Stimulated activated CD8-positive, alpha-beta memory T cell treated with anti-CD3 and anti-CD28 coated beads, Interleukin-12 subunit alpha, Interleukin-12 subunit beta, amount 100 ng/mL, for 24 hours (primary cell): ENCODE data around the gene ACP1.

ENCODE experiments used
- DNase-seq: peaks from one replicate; pipeline ENCODE4 v3.0.0-alpha.2; 2020; ENCODE audit errors: extremely low read depth

ACP1 gene

DNA sequence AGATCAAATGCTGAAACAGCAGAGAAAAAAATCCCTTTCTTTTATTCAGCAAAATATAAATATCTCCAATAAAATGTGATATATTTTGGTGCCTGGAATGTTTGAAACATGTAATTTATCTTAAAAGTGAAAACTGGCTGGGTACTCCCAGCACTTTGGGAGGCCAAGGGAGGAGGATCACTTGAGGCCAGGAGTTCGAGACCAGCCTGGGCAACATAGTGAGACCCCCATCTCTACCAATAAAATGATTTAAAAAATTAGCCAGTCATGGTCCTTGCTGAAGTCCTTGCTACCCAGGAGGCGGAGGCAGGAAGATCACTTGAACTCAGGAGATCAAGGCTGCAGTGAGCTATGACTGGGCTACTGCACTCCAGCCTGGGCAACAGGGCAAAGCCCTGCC lies 9.6 kb upstream of the ACP1 start:
- DNase-seq = no peak

DNA sequence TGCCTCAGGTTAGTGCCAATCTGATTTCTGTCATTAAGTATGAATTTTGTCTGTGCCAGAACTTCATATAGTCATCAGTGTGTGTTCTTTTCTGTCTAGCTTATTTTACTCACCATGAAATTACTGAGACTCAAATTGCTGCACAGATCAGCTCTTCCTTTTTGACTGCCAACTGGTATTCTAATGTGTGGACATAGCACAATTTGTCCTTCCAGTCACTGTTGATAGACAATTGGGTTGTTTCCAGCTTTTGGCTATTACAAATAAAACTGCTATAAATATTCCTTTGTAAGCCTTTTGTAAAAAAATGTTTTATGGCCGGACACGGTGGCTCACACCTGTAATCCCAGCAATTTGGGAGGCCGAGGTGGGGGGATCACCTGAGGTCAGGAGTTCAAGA lies 8.7 kb upstream of the ACP1 start:
- DNase-seq = no peak

DNA sequence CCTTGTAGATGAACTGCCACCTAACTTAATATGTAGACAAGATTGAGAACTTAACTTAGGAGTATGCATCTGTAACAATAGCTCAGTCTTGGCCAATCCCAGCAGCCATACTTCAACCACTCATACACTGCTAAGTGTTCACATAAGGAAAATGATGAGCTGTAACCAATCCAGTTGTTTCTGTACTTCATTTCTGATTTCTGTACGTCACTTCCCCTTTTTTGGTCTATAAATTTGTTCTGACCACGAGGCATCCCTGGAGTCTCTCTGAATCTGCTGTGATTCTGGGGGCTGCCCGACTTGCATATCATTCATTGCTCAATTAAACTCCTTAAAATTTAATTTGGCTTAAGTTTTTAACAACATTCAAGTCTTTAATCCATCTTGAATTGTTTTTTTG lies 7.3 kb upstream of the ACP1 start:
- no peak for DNase-seq

DNA sequence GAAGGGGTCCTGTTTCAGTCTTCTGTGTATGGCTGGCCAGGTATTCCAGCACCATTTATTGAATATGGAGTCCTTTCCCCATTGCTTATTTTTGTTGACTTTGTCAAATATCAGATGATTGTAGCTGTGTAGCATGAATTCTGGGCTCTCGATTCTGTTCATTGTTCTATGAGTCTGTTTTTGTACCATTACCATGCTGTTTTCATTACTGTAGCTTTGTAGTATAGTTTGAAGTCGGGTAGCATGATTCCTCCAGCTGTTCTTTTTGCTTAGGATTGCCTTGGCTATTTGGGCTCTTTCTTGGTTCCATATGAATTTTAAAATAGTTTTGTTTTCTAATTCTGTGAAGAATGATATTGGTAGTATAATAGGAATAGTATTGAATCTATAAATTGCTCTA lies 6.9 kb upstream of the ACP1 start:
- no peak for DNase-seq

DNA sequence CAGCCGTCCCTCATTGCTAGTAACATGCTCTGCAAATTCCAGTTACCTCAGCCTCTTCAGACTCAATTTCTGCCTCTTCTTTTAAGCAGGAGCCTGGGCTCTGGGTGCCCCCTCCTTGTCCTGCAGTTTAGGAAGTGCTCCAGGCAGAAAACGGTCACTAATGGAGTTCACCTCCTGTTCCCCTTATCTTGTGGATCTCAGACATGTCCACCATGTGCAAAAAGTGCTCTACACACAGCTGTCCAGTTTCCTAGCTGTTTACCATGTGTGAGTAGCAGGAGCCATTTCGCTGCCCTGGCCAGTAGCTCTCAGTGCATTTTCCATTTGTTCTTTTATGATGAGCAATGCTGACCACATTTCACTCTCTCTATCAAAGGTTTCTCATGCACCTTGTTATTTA lies 5.8 kb upstream of the ACP1 start:
- no peak for DNase-seq

DNA sequence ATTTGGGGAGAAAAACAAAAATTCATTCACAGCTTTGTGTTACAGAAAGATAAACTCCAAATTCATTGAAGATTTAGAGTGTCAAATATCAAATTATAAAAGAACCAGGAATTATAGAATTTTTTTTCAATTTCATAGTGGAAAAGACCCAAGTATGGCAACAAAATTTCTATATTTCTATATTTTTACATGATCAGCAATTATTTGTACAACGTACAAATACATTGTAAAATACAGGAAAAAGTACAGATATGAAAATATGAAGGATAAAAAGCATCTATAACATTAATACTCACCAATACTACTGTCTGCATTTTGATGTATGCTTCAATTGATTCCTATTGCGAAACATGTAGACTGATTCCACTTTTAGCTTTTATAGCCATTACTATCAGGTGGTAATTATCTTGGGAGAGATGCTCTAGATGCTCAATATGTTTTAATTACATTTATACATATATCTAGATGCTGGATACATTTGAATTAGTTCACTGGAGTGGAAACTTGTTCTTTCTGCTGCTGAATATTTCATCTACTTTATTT lies 4.9 kb upstream of the ACP1 start:
- no peak for DNase-seq

DNA sequence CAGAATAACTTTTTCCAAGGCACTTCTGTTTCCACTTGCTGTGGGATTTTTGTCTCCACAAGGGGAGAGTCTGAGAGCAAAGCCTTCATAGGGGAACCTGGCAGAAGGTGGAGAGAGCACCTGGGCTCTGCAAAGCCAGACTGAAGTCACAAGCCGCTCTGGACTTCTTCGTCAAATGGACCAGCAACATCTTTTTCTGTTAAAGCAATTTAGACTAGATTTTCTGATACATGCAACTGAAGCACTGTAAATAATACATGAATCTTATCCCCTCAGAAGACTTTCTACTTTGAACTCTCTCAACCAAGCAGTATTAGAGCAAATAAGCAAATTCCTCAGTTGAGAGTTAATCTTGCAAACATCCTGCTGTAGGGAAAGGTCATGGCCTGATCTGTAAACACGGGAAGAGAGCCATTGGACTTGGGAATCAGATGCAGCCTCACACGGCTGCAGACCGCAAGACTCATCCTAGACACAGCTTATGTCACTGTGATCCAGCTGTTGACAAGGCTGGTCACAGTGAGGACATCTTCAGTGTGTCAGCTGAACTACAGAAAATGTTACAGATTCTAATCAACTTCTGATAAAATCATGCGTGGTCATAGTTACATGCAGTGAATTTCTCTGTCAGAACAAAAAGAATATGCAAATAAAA lies 4.1 kb upstream of the ACP1 start:
- no peak for DNase-seq

DNA sequence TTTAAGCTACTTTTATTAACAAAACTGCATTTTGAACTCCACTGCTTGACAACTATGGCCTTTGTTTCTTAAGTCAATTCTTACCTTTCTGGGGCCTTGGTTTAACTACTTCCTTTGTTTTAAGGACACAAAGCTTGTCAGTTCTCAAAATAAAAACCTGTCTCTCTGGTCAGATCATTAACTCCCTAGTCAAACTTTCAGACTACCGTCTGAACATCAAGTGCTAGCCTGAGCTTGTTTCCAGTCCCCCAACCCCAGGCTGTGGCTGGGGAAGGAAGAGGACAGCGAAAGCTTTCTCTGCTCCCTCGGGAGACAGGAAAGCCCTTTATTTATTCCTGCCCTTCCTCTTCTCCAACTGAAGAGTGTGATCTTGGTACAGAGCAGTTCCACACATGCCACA lies 2.6 kb upstream of the ACP1 start:
- no peak for DNase-seq

DNA sequence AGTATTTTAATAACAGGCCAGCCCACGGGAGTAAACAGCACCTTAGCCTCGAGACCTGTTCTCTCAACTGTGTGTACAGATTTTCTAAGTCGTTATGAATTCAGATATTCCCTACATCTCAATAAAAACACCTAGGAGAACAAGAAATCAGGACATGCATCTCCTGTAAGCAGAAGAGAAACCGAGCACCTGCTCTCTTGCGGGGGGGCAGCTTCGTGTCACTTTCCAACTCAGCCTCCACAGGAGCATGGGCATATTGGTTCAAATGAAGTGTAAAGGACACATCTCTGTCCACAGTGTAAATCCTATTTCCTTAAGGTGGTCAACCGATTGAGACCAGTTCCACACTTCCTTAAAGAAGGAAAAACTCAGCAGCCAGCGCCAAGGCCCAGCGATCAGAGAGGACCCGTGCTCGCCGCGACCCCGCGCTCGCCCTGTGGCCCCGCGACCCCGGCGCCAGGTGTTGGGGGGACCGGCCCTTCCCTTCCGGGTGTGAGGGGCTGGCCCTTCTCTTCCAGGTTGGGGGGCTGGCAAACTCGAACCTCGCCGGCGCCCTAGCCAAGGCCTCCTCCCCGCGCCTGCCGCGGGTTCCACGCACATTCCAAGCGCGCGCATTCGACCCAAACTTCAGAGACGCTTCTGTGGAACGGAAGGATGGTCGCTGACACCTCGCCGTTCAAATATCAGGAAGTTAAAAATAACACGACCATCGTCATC lies 1.6 kb upstream of the ACP1 start:
- DNase-seq = no peak

DNA sequence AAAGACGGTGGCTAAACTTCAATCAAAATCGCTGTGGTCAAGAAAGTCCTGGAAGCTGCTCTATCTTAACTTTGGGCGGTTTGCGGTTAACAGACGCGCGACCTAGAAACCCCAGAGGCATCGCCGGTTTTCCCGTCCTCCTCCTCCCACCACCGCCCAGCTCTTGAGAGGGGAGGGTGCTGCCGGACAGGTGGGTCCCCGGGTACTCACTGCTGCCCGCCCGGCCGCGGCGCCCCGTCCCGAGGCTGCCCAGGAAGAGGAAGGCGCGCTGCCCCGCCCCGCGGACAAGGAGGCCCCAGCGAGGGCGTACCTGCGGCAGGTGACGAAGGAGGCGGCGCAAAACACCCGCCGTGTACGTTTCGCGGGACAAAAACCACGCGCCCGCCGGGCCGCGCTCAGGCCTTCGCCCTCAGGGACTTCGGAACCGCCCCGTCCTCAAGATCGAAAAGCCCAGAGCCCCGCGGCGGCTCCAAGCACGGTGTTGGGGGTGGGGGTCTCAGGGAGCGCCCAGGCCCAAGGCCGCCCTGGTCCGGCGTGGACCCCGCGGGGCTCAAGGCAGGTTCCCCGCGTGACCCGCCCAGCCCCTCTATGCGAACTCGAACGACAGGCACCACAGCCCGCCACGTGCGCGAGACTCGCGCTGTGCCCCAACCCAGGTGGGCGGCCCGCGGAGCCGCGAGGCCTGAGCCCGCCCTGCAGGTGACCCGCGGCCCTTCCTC lies 814 bp upstream of the ACP1 start, which contains the start of gene SH3YL1:
TSS of gene SH3YL1 (minus strand) at position 259 of the 719 bp plus-strand sequence. CDS start at position 211, 48 bp downstream.
- no peak for DNase-seq

DNA sequence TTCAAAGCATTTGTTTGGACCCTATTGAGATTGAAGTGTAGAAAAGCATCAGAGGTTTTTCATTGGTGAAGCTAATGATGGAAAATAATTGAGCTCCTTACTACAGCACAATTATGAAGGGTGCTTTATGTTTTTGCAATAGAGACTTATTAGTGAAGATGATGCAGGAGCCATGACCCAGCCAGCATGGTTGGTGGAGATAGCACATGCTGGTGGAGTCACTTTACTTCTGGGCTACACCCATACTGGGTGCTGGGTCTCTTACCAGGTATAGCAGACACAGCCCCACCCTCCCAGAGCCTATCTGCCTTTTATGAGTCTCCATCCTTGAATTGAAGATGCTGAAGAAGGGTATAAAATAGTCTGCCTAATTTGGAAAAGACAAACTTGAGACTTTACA lies 3.6 kb downstream of the ACP1 start:
- DNase-seq = no peak

DNA sequence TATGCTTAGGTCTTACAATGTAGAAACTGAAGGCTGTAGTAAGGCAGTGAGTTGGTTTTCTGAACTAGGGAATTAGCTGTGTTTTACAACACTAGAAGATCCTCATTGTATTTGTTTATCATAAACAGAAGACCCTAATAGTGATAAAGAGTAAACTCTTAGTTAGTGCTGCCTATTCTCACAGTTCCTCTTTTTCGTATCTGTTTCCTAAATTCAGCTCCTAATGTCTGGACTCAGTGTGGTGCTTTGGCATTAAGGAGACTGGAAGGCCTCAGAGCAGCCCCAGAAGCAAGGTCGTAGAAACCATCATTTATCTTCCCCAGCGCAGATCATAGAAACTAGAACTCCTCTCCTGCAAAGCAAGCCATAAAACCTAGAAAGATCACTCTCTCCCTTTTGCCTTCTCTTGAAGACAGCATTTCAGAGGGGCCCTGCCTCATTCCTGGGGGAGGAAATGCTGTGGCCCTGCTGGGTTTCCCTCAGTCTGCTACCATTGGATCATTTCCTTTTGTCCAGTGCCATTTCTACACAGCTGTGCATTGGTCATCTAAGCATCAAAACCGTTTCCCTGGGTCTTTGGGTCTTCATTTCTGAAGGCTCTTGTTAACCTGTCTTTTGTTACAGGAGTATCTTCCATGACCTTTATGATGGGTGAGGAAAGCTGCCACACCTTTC lies 4.7 kb downstream of the ACP1 start:
- DNase-seq = no peak

DNA sequence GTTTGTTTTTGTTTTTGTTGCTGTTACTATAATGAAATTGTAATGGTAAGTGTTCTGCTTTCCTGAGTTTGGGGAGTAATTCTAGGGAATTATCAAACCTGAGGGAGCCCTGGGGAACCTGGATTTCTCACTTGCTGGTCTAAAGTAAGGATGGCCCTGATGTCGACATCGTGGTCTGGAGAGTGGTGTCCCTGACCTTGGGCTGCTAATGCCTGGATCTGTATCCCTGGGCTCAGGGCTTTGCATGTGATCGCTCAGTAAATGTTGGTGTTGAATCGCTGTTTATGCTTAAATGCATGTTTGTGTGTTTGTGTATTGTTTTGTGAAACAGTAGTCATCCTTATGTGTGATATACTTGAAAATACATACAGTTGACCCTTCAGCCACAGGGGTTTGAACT lies 6.1 kb downstream of the ACP1 start:
- DNase-seq = no peak

DNA sequence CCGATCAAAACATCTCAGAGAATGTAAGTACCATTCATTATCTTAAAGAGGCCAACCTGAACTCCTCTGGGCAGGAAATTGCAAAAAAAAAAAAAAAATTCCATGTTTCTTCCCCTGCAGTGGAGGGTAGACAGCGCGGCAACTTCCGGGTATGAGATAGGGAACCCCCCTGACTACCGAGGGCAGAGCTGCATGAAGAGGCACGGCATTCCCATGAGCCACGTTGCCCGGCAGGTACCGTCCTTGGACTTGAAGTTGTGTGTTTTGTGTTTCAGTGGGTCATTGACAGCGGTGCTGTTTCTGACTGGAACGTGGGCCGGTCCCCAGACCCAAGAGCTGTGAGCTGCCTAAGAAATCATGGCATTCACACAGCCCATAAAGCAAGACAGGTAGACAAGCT lies 7.2 kb downstream of the ACP1 start:
- DNase-seq = no peak

DNA sequence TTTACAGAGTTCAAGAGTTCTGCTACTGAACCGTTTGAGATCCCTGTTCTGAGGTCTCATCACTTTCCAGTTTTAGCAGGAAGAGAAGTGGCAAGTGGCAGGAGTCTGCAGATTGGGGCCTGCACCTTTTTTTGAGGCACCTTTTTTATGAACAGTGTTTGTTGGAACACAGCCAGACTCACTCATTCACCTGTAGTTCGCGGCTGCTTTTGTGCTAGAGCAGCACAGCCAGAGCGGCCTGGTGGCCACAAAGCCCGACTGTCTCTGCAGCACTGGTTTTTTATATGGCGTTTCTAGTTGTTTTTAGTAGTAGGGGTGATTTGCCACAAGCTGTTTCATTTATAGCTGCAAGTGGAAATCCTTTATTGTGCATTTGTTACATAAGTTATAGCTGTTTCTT lies 8.6 kb downstream of the ACP1 start:
- no peak for DNase-seq

DNA sequence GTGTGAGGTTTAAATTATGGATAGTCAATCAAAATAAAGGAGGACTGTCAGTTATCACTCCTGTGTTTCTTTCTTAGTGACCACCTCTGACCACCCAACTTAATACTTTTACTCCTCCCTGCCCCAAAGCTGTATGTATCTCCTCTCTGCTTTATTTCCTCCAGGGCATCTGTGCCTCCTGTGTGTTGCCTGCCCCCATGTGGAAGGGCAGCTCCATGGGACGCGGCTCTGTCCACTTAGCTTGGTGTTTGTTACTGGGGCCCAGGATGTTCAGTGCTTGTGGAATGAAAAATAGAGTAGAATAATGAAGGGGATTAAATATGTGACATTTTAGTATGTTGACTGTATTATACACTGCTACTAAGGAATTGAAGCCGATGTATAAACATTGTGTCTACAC lies 9.8 kb downstream of the ACP1 start:
- no peak for DNase-seq

DNA sequence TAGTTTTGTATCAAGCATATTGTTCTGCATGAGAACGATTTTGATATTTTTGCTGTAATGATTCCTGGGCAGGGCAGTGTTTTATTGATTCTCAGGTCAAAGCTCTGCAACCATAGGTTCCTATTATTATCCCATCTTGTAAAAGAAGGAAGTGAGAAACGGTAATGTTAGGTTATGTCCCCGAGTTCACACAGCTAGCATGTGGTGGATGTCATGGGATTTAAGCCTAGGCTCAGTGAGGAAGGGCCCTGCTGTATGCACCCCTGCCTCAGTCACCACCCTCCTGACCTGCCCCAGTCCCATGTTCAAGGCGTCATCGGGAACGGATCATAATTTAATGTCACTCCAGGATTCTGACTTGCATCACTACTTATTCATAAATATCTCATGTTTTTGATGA lies 10.7 kb downstream of the ACP1 start:
- no peak for DNase-seq

DNA sequence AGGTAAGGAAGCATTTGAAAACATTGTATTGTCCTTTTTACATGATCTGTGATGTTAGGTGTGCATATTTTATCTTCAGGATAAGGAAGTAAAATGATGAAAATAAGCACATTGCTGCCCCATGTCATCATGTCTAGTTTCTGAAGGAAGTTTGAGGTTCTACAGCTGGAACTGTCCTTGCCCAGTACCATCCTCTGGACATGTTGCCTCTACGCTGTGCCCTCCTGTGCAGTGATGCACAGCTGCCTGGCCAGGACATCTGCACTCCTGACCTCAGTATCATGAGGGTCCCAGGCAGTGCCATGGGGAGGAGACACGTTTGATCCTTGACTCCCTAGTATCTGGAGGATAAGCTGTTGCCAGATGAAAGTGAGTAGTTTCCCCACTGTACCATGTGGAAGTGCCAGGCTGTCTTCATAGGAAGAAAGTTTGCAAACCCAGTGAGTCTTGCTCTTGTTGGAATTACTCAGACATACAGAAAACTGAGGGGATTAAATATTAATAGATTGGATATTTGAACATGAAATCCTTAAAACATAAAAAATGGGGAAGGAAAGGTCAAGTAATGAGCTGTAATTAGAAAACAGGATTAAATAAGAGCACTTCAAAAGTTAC lies 13.7 kb downstream of the ACP1 start:
- DNase-seq = no peak

DNA sequence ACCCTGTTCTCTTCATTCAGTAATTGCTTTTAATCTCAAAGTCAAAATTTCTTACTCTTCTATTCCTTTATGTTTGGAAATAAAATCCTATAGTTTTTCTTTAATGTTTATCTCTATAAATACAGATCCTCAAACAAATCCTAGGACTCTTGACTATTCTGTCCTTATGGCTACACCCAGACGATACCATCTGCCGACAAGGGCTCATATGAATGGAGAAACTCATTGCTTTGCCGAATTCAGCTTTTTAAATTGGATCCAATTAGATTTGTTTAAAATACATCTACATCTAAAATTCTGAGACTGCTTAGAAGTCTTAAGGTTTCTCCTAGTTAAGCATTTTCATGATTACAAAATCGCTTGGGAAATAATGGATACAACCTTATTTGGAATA lies 14.2 kb downstream of the ACP1 start:
- DNase-seq = no peak

DNA sequence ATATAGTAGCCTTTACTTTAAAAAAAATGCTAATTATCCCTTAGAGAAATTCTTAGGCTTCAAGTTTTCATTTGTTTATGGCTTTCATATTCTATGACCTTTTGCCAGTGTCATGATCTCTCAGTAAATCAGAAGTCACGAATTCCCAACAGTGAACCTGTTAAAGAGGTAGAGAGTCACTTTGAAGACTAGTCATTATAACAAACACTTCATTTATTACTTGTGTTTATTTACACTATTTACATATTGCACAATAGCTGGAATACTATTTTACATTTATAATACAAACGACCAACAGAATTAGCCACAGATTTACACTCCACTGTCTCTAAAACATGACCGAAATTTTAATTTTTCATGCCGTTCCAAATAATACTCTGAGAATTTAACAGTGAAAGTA lies 14.6 kb downstream of the ACP1 start:
- DNase-seq = no peak

DNA sequence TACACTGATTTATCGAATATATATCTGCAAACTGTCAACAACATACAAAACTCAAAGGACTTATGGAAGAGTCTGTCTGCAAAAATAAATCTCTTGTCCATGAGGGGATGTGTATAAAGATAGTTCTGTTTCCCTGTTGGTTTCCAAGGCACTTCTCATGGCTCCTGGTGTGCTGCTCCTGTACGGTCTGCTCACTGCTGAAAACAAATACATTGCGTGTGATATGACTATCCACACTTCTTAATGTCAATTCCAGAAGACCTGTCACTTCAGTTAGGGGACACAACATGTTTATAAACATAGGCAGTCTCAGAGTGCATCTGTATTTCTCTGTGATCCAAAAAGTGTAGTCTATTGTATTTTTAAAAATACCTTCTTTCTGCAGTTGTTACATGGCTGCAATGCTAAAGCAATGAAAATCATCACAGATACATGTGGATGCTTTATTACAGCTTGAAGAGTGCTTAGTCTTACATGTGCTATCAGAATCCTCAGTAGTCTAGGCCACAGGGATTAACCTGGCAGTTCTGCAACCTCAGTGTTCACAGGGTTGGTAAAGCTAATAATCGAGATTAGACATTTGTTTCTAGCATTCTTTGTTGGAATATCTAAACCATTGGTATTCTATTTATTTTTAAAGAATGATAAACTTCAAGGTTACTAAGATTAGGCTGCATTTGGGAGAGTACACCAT lies 15.4 kb downstream of the ACP1 start:
- DNase-seq = no peak
